Measurements from ENCODE around the gene CNTNAP2.

CNTNAP2 gene

GRCh38 chr7:147151661-147152060 lies 1035.1 kb downstream of the CNTNAP2 start:
- Histone ChIP-seq H3K27ac (ENCODE audit: low read depth, low read length, severe bottlenecking) (no peak overlapping the region), H3K36me3 (ENCODE audit: control insufficient read depth, insufficient read depth, low read length) (no peaks in the 10 kb centered on the region), H3K9me3 (ENCODE audit: control insufficient read depth, low read length) (no peaks in the 10 kb centered on the region), H3K4me3 (ENCODE audit: extremely low read depth, insufficient read depth, low read length, poor library complexity, severe bottlenecking) (no peak overlapping the region), H3K4me1 (ENCODE audit: control insufficient read depth, insufficient read depth, low read length, poor library complexity, severe bottlenecking) (no peaks in the 10 kb centered on the region)

DNA sequence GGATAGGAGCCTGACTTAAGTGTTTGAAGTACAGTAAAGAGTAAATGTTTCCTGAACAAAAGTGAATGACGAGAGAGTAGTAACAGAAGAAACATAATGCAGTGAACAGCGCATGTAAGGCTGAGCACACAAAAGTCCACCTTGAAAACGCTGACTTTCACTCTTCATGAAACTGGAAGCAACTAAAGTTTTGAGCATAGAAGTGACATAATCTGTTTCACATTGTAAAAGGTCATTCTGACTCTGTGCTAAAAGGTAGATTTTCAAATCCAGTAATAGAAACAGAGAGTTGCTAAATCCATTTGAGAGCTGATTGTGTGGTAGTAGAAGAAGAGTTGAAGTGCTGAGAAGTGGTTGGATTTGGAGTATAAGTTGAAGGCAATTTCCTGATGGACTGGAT lies 1037.0 kb downstream of the CNTNAP2 start:
- Histone ChIP-seq H3K4me3 (ENCODE audit: extremely low read depth, insufficient read depth, low read length, poor library complexity, severe bottlenecking) (no peak overlapping the region), H3K27ac (ENCODE audit: low read depth, low read length, severe bottlenecking) (no peak overlapping the region), H3K9me3 (ENCODE audit: control insufficient read depth, low read length) (no peaks in the 10 kb centered on the region), H3K36me3 (ENCODE audit: control insufficient read depth, insufficient read depth, low read length) (no peaks in the 10 kb centered on the region), H3K4me1 (ENCODE audit: control insufficient read depth, insufficient read depth, low read length, poor library complexity, severe bottlenecking) (no peaks in the 10 kb centered on the region)
- WGBS, 2 experiments (ENCODE audit: insufficient coverage in 2 of 2), result 85 to 97% methylated on average over 3 of the region's 3 CpGs

DNA sequence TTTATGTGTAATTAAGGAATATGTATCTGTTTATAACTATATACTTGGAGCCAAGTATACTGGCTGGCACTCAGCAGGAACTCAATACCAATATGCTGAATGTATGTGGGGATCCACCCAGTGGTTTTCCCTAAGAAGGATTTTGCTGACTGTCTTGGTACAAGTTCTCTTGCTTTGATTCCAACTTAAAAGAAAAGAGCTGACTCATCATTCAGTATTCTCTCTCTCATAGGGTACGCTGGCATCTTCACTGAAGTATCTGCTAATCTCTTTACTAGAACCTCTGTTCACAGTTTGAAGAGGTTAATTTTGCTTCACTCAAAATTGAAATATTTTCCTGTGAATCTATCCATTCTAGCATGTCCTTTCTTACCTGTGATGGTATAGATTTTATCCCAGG lies 1044.8 kb downstream of the CNTNAP2 start:
- no peak overlapping the region for H3K27ac ChIP-seq (ENCODE audit: low read depth, low read length, severe bottlenecking)
- no peak overlapping the region for H3K4me3 ChIP-seq (ENCODE audit: extremely low read depth, insufficient read depth, low read length, poor library complexity, severe bottlenecking)
- H3K36me3 ChIP-seq (ENCODE audit: control insufficient read depth, insufficient read depth, low read length), result no peaks in the 10 kb centered on the region
- no peaks in the 10 kb centered on the region for H3K4me1 ChIP-seq (ENCODE audit: control insufficient read depth, insufficient read depth, low read length, poor library complexity, severe bottlenecking)
- no CpG with 5 or more reads among the region's 1 CpG for WGBS, 2 experiments (ENCODE audit: insufficient coverage in 2 of 2)
- H3K9me3 ChIP-seq (ENCODE audit: control insufficient read depth, low read length), result no peaks in the 10 kb centered on the region

- no peaks in the 10 kb centered on the region for H3K4me1 ChIP-seq (ENCODE audit: control insufficient read depth, insufficient read depth, low read length, poor library complexity, severe bottlenecking)
- WGBS, 2 experiments (ENCODE audit: insufficient coverage in 2 of 2), result 87 to 89% methylated on average over 8 to 11 of the region's 14 CpGs
- H3K4me3 ChIP-seq (ENCODE audit: extremely low read depth, insufficient read depth, low read length, poor library complexity, severe bottlenecking), result no peak overlapping the region
- H3K36me3 ChIP-seq (ENCODE audit: control insufficient read depth, insufficient read depth, low read length), result no peaks in the 10 kb centered on the region
- no peak overlapping the region for H3K27ac ChIP-seq (ENCODE audit: low read depth, low read length, severe bottlenecking)
- no peaks in the 10 kb centered on the region for H3K9me3 ChIP-seq (ENCODE audit: control insufficient read depth, low read length)
These were observed 1053.9 kb downstream of the CNTNAP2 start for GRCh38 chr7:147170341-147171012.

DNA sequence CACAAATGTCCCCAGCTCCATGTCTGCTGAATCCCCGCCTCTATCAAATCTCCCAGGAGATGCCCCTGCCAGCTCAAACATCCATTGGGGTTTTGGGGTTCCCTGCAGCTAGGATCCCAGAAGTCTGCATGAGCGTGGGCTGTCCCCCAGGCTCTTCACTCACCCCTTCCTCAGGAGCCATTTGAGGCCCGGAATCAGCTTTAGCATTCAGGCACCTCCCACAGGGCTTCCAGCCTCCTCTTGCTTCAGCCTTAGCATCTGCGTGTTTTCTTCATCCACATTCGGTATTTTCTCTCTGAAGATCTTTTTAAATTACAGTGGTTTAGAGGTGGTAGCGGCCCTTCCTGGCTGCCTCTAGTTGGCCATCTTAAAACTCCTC lies 1054.4 kb downstream of the CNTNAP2 start:
- WGBS, 2 experiments (ENCODE audit: insufficient coverage in 2 of 2), result 69 to 78% methylated on average over 3 of the region's 6 CpGs
- no peaks in the 10 kb centered on the region for H3K36me3 ChIP-seq (ENCODE audit: control insufficient read depth, insufficient read depth, low read length)
- H3K9me3 ChIP-seq (ENCODE audit: control insufficient read depth, low read length), result no peaks in the 10 kb centered on the region
- H3K4me3 ChIP-seq (ENCODE audit: extremely low read depth, insufficient read depth, low read length, poor library complexity, severe bottlenecking), result no peak overlapping the region
- no peak overlapping the region for H3K27ac ChIP-seq (ENCODE audit: low read depth, low read length, severe bottlenecking)
- no peaks in the 10 kb centered on the region for H3K4me1 ChIP-seq (ENCODE audit: control insufficient read depth, insufficient read depth, low read length, poor library complexity, severe bottlenecking)

- no peak overlapping the region for H3K4me3 ChIP-seq (ENCODE audit: extremely low read depth, insufficient read depth, low read length, poor library complexity, severe bottlenecking)
- no peaks in the 10 kb centered on the region for H3K36me3 ChIP-seq (ENCODE audit: control insufficient read depth, insufficient read depth, low read length)
These were observed 1057.3 kb downstream of the CNTNAP2 start for GRCh38 chr7:147173883-147174282.

DNA sequence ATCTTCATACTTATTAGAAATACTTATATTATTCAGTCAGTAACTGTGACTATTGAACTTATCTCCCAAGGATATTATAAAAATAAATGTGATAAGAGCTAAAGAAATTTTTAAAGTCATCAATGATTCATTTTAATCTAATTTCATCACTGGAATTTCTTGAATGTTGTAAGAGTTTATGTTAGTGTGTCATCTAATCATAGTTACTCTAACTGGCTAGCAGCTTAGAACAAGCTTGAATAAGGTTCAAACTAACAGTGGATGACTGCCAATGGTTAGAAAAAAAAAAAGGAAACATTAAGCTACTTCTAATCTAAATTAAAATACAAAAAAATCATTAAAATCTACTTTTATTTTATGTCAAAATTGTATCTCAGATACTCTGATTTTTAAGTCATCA lies 1066.3 kb downstream of the CNTNAP2 start:
- no peak overlapping the region for H3K27ac ChIP-seq (ENCODE audit: low read depth, low read length, severe bottlenecking)
- no peaks in the 10 kb centered on the region for H3K4me1 ChIP-seq (ENCODE audit: control insufficient read depth, insufficient read depth, low read length, poor library complexity, severe bottlenecking)
- H3K36me3 ChIP-seq (ENCODE audit: control insufficient read depth, insufficient read depth, low read length), result no peaks in the 10 kb centered on the region
- no peak overlapping the region for H3K4me3 ChIP-seq (ENCODE audit: extremely low read depth, insufficient read depth, low read length, poor library complexity, severe bottlenecking)
- no peaks in the 10 kb centered on the region for H3K9me3 ChIP-seq (ENCODE audit: control insufficient read depth, low read length)

More at GRCh38 chr7:147173883-147174282, 1057.3 kb downstream of the CNTNAP2 start:
- H3K4me1 ChIP-seq (ENCODE audit: control insufficient read depth, insufficient read depth, low read length, poor library complexity, severe bottlenecking), result no peaks in the 10 kb centered on the region
- H3K9me3 ChIP-seq (ENCODE audit: control insufficient read depth, low read length), result no peaks in the 10 kb centered on the region
- no peak overlapping the region for H3K27ac ChIP-seq (ENCODE audit: low read depth, low read length, severe bottlenecking)

GRCh38 chr7:147183276-147183675 lies 1066.7 kb downstream of the CNTNAP2 start:
- Histone ChIP-seq H3K9me3 (ENCODE audit: control insufficient read depth, low read length) (no peaks in the 10 kb centered on the region), H3K36me3 (ENCODE audit: control insufficient read depth, insufficient read depth, low read length) (no peaks in the 10 kb centered on the region), H3K4me3 (ENCODE audit: extremely low read depth, insufficient read depth, low read length, poor library complexity, severe bottlenecking) (no peak overlapping the region), H3K27ac (ENCODE audit: low read depth, low read length, severe bottlenecking) (no peak overlapping the region), H3K4me1 (ENCODE audit: control insufficient read depth, insufficient read depth, low read length, poor library complexity, severe bottlenecking) (no peaks in the 10 kb centered on the region)
- 100% methylated on average over 2 of the region's 2 CpGs; no CpG with 5 or more reads in 1 of the 2 experiments for WGBS, 2 experiments (ENCODE audit: insufficient coverage in 2 of 2)

GRCh38 chr7:147188467-147188866 lies 1071.9 kb downstream of the CNTNAP2 start:
- H3K9me3 ChIP-seq (ENCODE audit: control insufficient read depth, low read length), result no peaks in the 10 kb centered on the region
- H3K4me1 ChIP-seq (ENCODE audit: control insufficient read depth, insufficient read depth, low read length, poor library complexity, severe bottlenecking), result no peaks in the 10 kb centered on the region
- WGBS, 2 experiments (ENCODE audit: insufficient coverage in 2 of 2), result 100% methylated on average over 1 of the region's 1 CpG
- H3K27ac ChIP-seq (ENCODE audit: low read depth, low read length, severe bottlenecking), result no peak overlapping the region
- H3K36me3 ChIP-seq (ENCODE audit: control insufficient read depth, insufficient read depth, low read length), result no peaks in the 10 kb centered on the region
- no peak overlapping the region for H3K4me3 ChIP-seq (ENCODE audit: extremely low read depth, insufficient read depth, low read length, poor library complexity, severe bottlenecking)

DNA sequence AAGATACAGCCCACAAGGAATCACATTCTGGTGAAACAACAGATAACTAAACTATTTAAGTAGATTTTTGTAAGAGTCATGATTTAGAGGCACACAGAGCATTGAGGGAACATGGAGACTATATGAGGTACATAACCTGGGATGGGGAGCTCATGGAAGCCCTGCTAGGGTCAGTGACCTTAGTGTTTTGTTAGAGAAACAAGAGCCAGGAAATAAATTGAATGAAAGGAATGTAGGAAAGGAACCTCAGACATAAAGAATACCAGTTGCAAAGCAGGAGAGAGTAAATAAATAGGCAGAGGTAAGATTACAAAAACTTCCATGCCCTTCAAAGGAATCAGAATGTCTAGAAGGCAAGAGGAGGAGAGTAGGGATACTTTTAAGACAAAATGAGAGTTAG lies 1076.9 kb downstream of the CNTNAP2 start:
- Histone ChIP-seq H3K36me3 (ENCODE audit: control insufficient read depth, insufficient read depth, low read length) (no peaks in the 10 kb centered on the region), H3K4me1 (ENCODE audit: control insufficient read depth, insufficient read depth, low read length, poor library complexity, severe bottlenecking) (no peaks in the 10 kb centered on the region), H3K4me3 (ENCODE audit: extremely low read depth, insufficient read depth, low read length, poor library complexity, severe bottlenecking) (no peak overlapping the region), H3K9me3 (ENCODE audit: control insufficient read depth, low read length) (no peaks in the 10 kb centered on the region), H3K27ac (ENCODE audit: low read depth, low read length, severe bottlenecking) (no peak overlapping the region)

GRCh38 chr7:147196481-147196880 lies 1079.9 kb downstream of the CNTNAP2 start:
- Histone ChIP-seq H3K36me3 (ENCODE audit: control insufficient read depth, insufficient read depth, low read length) (no peaks in the 10 kb centered on the region), H3K4me3 (ENCODE audit: extremely low read depth, insufficient read depth, low read length, poor library complexity, severe bottlenecking) (no peak overlapping the region), H3K4me1 (ENCODE audit: control insufficient read depth, insufficient read depth, low read length, poor library complexity, severe bottlenecking) (no peaks in the 10 kb centered on the region), H3K9me3 (ENCODE audit: control insufficient read depth, low read length) (no peaks in the 10 kb centered on the region), H3K27ac (ENCODE audit: low read depth, low read length, severe bottlenecking) (no peak overlapping the region)
- WGBS, 2 experiments (ENCODE audit: insufficient coverage in 2 of 2), result 56 to 93% methylated on average over 1 to 4 of the region's 5 CpGs
